Measurements from ENCODE around the gene DLGAP1. TPM values are rescaled to one million over a fixed set of nuclear protein-coding genes. Genes with fewer than 3 reads are reported as not detected.

Gene DLGAP1
- total and polyA plus RNA-seq, 2 of the 8 experiments (the other 6 are each of a cell fraction or from before 2014, with no cell fraction given), result 11.8 to 16.9 TPM

- TF ChIP-seq ATF2 (IDR thresholded peaks at IDR 0.05; ENCODE audit: low read length) (no peak), JUND (IDR thresholded peaks at IDR 0.05; ENCODE audit: low read length) (no peak), HDAC2 (IDR thresholded peaks at IDR 0.05; ENCODE audit: borderline replicate concordance in 1 of 2, low read depth in 2 of 2, low read length in 2 of 2) (0 out of 4 replicates have a peak, but pooled peaks of 1 of the 2 experiments have one; percentile 28), PHF8 (conservative IDR thresholded peaks at IDR 0.05; ENCODE audit: low read depth, low read length) (peak; percentile 43; the same call in 1 of the 2 replicates), BCL11A (IDR thresholded peaks at IDR 0.05; ENCODE audit: low read depth in 2 of 2, low read length in 2 of 2) (no peak), BACH1 (IDR thresholded peaks at IDR 0.05; ENCODE audit: low read length) (no peak), FOSL1 (IDR thresholded peaks at IDR 0.05; ENCODE audit: insufficient read depth, low read depth, low read length) (no peak), SAP30 (IDR thresholded peaks at IDR 0.05; ENCODE audit: insufficient read depth, insufficient replicate concordance, low read length) (peak; percentile 62), CTCF (IDR thresholded peaks at IDR 0.05; ENCODE audit: control extremely low read depth in 1 of 3, insufficient read depth in 1 of 3, low read depth in 1 of 3, low read length in 3 of 3) (peak; percentile 16 to 43 (median 17); a peak in 3 of 4 replicates), YY1 (IDR thresholded peaks at IDR 0.05; ENCODE audit: low read depth, low read length) (0 out of 2 replicates have a peak, but pooled peaks have one; percentile 21), POU5F1 (IDR thresholded peaks at IDR 0.05; ENCODE audit: low read depth, low read length) (no peak), KDM5A (IDR thresholded peaks at IDR 0.05; ENCODE audit: low read length) (no peak), NANOG (IDR thresholded peaks at IDR 0.05; ENCODE audit: insufficient read depth, low read depth, low read length, poor library complexity, severe bottlenecking) (no peak), MAX (IDR thresholded peaks at IDR 0.05) (no peak), CHD1 (IDR thresholded peaks at IDR 0.05; ENCODE audit: low read depth, low read length) (no peak), ASH2L (IDR thresholded peaks at IDR 0.05; ENCODE audit: low read length) (no peak), TAF1 (IDR thresholded peaks at IDR 0.05; ENCODE audit: low read depth, low read length) (peak; percentile 45; the same call in 1 of the 2 replicates), CBX5 (IDR thresholded peaks at IDR 0.05; ENCODE audit: low read depth, low read length) (no peak), CEBPB (IDR thresholded peaks at IDR 0.05; ENCODE audit: low read depth, low read length) (no peak)
Measured at GRCh38 chr18:4453874-4454536, 1.1 kb downstream of the DLGAP1 start (continued).
